ENCODE data around the gene KIF16B.

GRCh38 chr20:16445482-16445881, 127.8 kb downstream of the KIF16B start:
- no peak for TF ChIP-seq CTCF (IDR thresholded peaks at IDR 0.05)
- TF ChIP-seq POLR2A (IDR thresholded peaks at IDR 0.05) = no peak
